HepG2 (cell line): ENCODE data around the gene TRIM34. TPM values are rescaled to one million over a fixed set of nuclear protein-coding genes. Genes with fewer than 3 reads are reported as not detected.

Experiments
- ATAC-seq: fragments of 200-7000 bp; cut with Tn5 transposase; 3 replicates; pipeline ENCODE4 v1.9.1; 2020; ENCODE audit warnings: mild to moderate bottlenecking, moderate library complexity
- BruUV-seq: library from RNA; stranded (reverse); fragments of 400-500 nt; replicated peaks from 2 replicates; lab custom pipeline; 2021; lab: Mats Ljungman, UMichigan
- CTCF ChIA-PET: fragments of 300-600 bp; formaldehyde crosslinking; extraction: SDS; loops from one replicate; lab custom pipeline; 2021; ENCODE audit warnings: low total read pairs, inconsistent platforms, low intra/inter-chr PET ratio; lab: Yijun Ruan, JAX
- POLR2A ChIA-PET: fragments of 350-600 bp; sonication (Branson Sonifier 250); formaldehyde crosslinking; loops from one replicate; lab custom pipeline; 2020; ENCODE audit warnings: antibody characterized with exemption, inconsistent platforms; lab: Yijun Ruan, JAX
- DNase-seq: peaks from one replicate; pipeline ENCODE4 v3.0.0-alpha.2; 2015; ENCODE audit warnings: low spot score
- FAIRE-seq: peaks from 3 replicates; lab custom pipeline; 2011; peaks lifted over from hg19 to GRCh38; lab: Jason Lieb, UNC
- H2AFZ ChIP-seq: one replicate; pipeline ENCODE4 v1.6.1; 2011; ENCODE audit warnings: low read length, inconsistent platforms
- H3K27ac ChIP-seq: fragments of 300-600 bp; 3 replicates; pipeline ENCODE4 v1.8.0; 2011; ENCODE audit warnings: mixed run types, mild to moderate bottlenecking, mixed read lengths, low read length, inconsistent platforms; ENCODE audit not compliant: insufficient read depth; ENCODE audit errors: extremely low read length
- H3K27me3 ChIP-seq, 2 experiments: fragments of 200-600 bp in 1 of 2; 2 replicates in 1 of 2; 3 replicates in 1 of 2; pipeline versions ENCODE4 v1.6.0 to v1.8.0; 2011; ENCODE audit warnings: low read length in 2 of 2, mild to moderate bottlenecking in 2 of 2, moderate library complexity in 2 of 2, inconsistent platforms in 1 of 2; ENCODE audit not compliant: insufficient read depth in 2 of 2, control insufficient read depth in 1 of 2
- H3K36me3 ChIP-seq, 2 experiments: fragments of 200-600 bp in 1 of 2; replicated peaks in 1 of 2; 2 replicates in 1 of 2; 3 replicates in 1 of 2; pipeline versions ENCODE4 v1.5.1 to v1.8.0; 2011; ENCODE audit warnings: low read length in 2 of 2, inconsistent platforms in 1 of 2; ENCODE audit not compliant: insufficient read depth in 2 of 2, control insufficient read depth in 1 of 2
- H3K4me1 ChIP-seq: 2 replicates; pipeline ENCODE4 v1.5.1; 2012; ENCODE audit warnings: low read length, inconsistent platforms; ENCODE audit not compliant: insufficient read depth
- H3K4me2 ChIP-seq: 2 replicates; pipeline ENCODE4 v1.6.0; 2011; ENCODE audit warnings: low read depth, low read length, inconsistent platforms
- H3K4me3 ChIP-seq, 3 experiments: fragments of 200-600 bp in 1 of 3; sonication (generic), shearing (Covaris generic) in 1 of 3; replicated peaks in 1 of 3; 2 replicates each; pipeline ENCODE4 v1.5.1; 2011 to 2016; ENCODE audit warnings: low read length in 3 of 3, inconsistent platforms in 2 of 3, low read depth in 2 of 3, mild to moderate bottlenecking in 2 of 3, control low read depth in 1 of 3, mixed read lengths in 1 of 3; ENCODE audit not compliant: insufficient read depth in 1 of 3
- H3K79me2 ChIP-seq: one replicate; pipeline ENCODE4 v1.6.1; 2011; ENCODE audit warnings: low read length, inconsistent platforms; ENCODE audit not compliant: insufficient read depth
- H3K9ac ChIP-seq: 2 replicates; pipeline ENCODE4 v1.6.0; 2011; ENCODE audit warnings: mild to moderate bottlenecking, low read depth, low read length, inconsistent platforms; ENCODE audit not compliant: insufficient read depth
- H3K9me3 ChIP-seq: 2 replicates; pipeline ENCODE4 v1.5.1; 2012; ENCODE audit warnings: mild to moderate bottlenecking, low read length
- H4K20me1 ChIP-seq: 2 replicates; pipeline ENCODE4 v1.6.0; 2011; ENCODE audit warnings: inconsistent platforms, mild to moderate bottlenecking, low read length, moderate library complexity; ENCODE audit not compliant: insufficient read depth
- HNRNPK ChIP-seq: fragments of 200-400 bp; formaldehyde crosslinking; IDR thresholded peaks from 2 replicates; pipeline ENCODE4 v1.6.1; 2018; ENCODE audit warnings: low read length, low read depth, moderate library complexity, mild to moderate bottlenecking; ENCODE audit not compliant: poor library complexity, severe bottlenecking
- SRSF9 ChIP-seq: fragments of 200-400 bp; formaldehyde crosslinking; IDR thresholded peaks from 2 replicates; pipeline ENCODE4 v1.6.1; 2018; ENCODE audit warnings: borderline replicate concordance, mild to moderate bottlenecking, low read depth, low read length; ENCODE audit not compliant: insufficient read depth, poor library complexity, severe bottlenecking
- ZBTB20 ChIP-seq: sonication (generic); formaldehyde crosslinking; IDR thresholded peaks from 2 replicates; pipeline ENCODE4 v1.8.1; 2023; ENCODE audit warnings: missing genetic modification reagents, low read depth, mild to moderate bottlenecking, borderline replicate concordance
- ZNF33B ChIP-seq: sonication (generic); formaldehyde crosslinking; IDR thresholded peaks from 2 replicates; pipeline ENCODE4 v1.5.1; 2020; ENCODE audit warnings: mild to moderate bottlenecking, missing genetic modification reagents
- ZNF484 ChIP-seq: sonication (generic); formaldehyde crosslinking; IDR thresholded peaks from 2 replicates; pipeline ENCODE4 v1.5.1; 2020; ENCODE audit warnings: mild to moderate bottlenecking, low read depth, missing genetic modification reagents, borderline replicate concordance
- WGBS: methylation state at CpG from one replicate; pipeline ENCODE4 v1.1.6; 2017; ENCODE audit warnings: low lambda C conversion rate; 5-methylcytosine and 5-hydroxymethylcytosine counted together
- in situ Hi-C: cut with HindIII; loops from 2 replicates; pipeline ENCODE4 v1.10.0; 2017; ENCODE audit warnings: low pct_unique_long_range_greater_than_20kb; ENCODE audit not compliant: extremely low pct_ligation_motif_present
- intact Hi-C: fragments of 100-400 bp; cut with micrococcal nuclease; formaldehyde crosslinking; loops from one replicate; pipeline ENCODE4 v1.10.0; 2022; ENCODE audit not compliant: unreplicated experiment
- polyA plus RNA-seq, 8 experiments: library from polyadenylated mRNA; depleted of rRNA in 3 of 8; stranded (reverse) in 7 of 8; unstranded in 1 of 8; fragments of >200 nt; fragmentation: Illumina TruSeq in 4 of 8; extraction: Trizol in 4 of 8; gene quantifications; 2 replicates each; pipeline versions ENCODE4 v1.2.1 to v1.2.3, GENCODE V29; 2011 to 2016; ENCODE audit warnings: low read depth in 4 of 8, missing spikeins in 1 of 8, mixed read lengths in 1 of 8; ENCODE audit not compliant: insufficient read depth in 1 of 8
- total RNA-seq, 5 experiments: library from RNA; depleted of rRNA; stranded (reverse); fragments of >200 nt; fragmentation: Illumina TruSeq; extraction: Trizol; gene quantifications; 2 replicates each; pipeline ENCODE4 v1.2.3, GENCODE V29; 2016; ENCODE audit warnings: low read depth in 1 of 5

The TRIM34 gene
- total and polyA plus RNA-seq, 2 of the 13 experiments (the other 11 are each of a cell fraction or from before 2014, with no cell fraction given) = 0.13 to 0.42 TPM

DNA sequence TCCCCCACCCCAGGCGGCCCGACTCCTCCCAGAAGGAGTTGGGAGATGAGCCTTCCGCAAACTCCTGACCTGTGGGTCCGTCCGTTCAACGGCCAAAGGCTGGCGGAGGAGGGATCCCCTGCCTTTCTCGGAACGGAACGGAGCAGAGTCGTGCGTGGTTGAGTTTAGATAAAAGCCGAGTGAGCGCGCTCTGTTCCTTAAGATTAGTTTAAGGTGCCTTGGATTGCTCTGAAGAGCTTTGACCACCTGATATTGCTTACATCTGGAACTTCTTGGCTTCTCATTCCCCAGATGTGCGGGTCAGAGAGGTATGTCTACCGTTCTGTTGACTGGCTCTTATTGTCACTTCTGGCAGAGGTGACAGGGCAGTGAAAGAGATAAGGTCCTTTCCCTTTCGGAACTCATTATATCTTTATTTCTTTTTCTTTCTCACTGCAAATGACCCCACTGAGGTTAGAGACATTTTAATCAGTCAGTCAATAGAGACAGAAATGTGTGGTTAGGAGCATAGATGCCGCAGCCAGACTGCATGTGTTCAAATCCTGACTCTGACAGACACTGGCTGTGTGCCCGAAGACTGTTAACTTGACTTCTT lies 28.1 kb upstream of the TRIM34 start, which contains the start of gene TRIM6:
Gene TRIM6 (plus strand): TSS at position 31 of the 595 bp plus-strand sequence. CDS start 261 bp downstream, at position 292.
- TF ChIP-seq HNRNPK = peak; percentile 6
- TF ChIP-seq ZNF33B (CRISPR knock-in tag) = no peak
- no peak within 1 kb of the TSS for H3K27ac ChIP-seq
- FAIRE-seq (no peak), DNase-seq (no peak), ATAC-seq (no peak)
- BruUV-seq = no TSS peak
- H3K9ac ChIP-seq = no peak within 1 kb of the TSS
- WGBS = 51% methylated on average over 20 of the region's 20 CpGs
- no peaks in the 10 kb centered on the region for H3K4me1 ChIP-seq
- H3K27me3 ChIP-seq = 0 out of 5 replicates have a peak, but pooled peaks cover 0 to 2% of the 10 kb centered on the region in 2 experiments
- no peaks in the 10 kb centered on the region for H3K79me2 ChIP-seq
- no peaks in the 10 kb centered on the region for H3K36me3 ChIP-seq
- H4K20me1 ChIP-seq = no peaks in the 10 kb centered on the region
- no peak within 1 kb of the TSS for H3K4me3 ChIP-seq
- H3K4me2 ChIP-seq = no peak within 1 kb of the TSS
- in situ Hi-C loops (no loop called here), intact Hi-C loops (no loop called here)
- ChIA-PET CTCF (no interaction called here), POLR2A (no interaction called here)
- no peaks in the 10 kb centered on the region for H3K9me3 ChIP-seq
- no peak within 1 kb of the TSS for H2AFZ ChIP-seq

DNA sequence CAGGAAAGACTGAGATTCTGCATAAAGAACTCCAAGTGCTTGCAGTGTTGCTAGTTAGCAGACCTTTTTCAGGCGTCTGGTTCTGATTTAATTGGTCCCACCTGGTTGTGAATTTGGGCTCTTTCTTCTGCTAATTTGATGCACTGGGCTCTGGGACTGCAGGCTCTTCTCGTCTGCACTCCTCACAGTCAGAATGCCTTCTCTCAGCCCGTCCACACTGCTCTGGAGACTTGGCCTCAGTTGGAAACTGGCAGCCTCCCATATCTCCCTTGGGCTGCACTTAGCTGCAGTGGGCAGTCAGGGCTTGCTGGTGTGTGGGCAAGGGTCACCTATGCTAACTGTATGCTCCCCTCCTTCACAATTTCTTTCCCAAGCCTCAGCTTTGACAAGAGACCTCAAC lies 26.8 kb upstream of the TRIM34 start:
- Histone ChIP-seq H3K9me3 (no peaks in the 10 kb centered on the region), H3K36me3 (no peaks in the 10 kb centered on the region), H3K9ac (no peak overlapping the region), H3K4me3 (no peak overlapping the region), H3K4me2 (no peak overlapping the region), H3K4me1 (no peaks in the 10 kb centered on the region), H3K27me3 (0 out of 5 replicates have a peak, but pooled peaks cover 0 to 2% of the 10 kb centered on the region in 2 experiments), H2AFZ (no peak overlapping the region), H3K79me2 (no peaks in the 10 kb centered on the region), H4K20me1 (no peaks in the 10 kb centered on the region), H3K27ac (no peak overlapping the region)
- DNase-seq = no peak
- CTCF ChIA-PET = no interaction called here
- BruUV-seq = no TSS peak
- no peak for ATAC-seq
- 0% methylated on average over 2 of the region's 3 CpGs for WGBS
- intact Hi-C loops = no loop called here
- in situ Hi-C loops = no loop called here
- no peak for TF ChIP-seq ZNF484
- TF ChIP-seq SRSF9 = no peak
- TF ChIP-seq ZBTB20 = no peak
- FAIRE-seq = no peak
- POLR2A ChIA-PET = no interaction called here
